DMS153 treated with DMSO at 0.1 percent for 48 hours (cell line): ENCODE measurements around the gene PCDHGA10.
"Not testable (repeated sequence)": the region's sequence is repeated elsewhere in the genome, so short reads cannot be mapped to it uniquely, and the experiment has no call there.

Experiments
- DNase-seq: peaks from one replicate; lab custom pipeline; 2025; ENCODE audit not compliant: unreplicated experiment; lab: John Stamatoyannopoulos, UW

The PCDHGA10 gene

DNA sequence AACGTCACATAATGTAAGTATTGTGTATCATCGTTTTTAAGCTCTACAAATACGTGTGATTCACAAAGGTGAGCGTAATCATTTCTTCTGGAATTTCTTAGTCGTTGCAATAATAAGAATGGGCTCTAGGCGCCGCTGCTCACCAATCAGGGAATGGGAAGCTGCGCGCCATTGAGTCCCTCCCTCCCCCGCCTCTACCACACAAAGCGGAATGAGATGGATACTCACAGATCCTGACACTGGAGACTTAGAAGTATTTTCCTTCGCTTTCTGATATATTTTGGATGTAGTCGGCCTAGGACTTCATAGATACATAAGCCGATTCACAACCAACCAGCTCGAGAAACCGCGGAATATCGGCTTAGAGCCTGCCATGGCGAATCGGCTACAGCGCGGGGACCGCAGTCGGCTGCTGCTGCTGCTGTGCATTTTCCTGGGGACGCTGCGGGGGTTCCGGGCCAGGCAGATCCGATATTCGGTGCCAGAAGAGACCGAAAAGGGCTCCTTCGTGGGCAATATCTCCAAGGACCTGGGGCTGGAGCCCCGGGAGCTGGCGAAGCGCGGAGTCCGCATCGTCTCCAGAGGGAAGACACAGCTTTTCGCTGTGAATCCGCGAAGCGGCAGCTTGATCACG lies 8.2 kb downstream of the PCDHGA10 start, which contains the start of gene PCDHGA11:
Gene PCDHGA11, plus strand, starts transcription at position 197 of the 634 bp plus-strand sequence. Its CDS starts 177 bp downstream, at position 374.
- no peak for DNase-seq

DNA sequence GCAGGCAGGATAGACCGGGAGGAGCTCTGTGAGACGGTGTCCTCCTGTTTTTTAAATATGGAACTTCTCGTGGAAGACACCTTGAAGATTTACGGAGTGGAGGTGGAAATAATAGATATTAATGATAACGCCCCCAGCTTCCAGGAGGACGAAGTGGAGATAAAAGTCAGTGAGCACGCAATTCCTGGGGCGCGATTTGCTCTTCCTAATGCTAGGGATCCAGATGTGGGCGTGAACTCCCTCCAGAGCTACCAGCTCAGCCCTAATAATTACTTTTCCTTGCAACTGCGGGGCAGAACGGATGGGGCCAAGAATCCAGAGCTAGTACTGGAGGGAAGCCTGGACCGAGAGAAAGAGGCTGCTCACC lies 8.7 kb downstream of the PCDHGA10 start:
- DNase-seq, result no peak

DNA sequence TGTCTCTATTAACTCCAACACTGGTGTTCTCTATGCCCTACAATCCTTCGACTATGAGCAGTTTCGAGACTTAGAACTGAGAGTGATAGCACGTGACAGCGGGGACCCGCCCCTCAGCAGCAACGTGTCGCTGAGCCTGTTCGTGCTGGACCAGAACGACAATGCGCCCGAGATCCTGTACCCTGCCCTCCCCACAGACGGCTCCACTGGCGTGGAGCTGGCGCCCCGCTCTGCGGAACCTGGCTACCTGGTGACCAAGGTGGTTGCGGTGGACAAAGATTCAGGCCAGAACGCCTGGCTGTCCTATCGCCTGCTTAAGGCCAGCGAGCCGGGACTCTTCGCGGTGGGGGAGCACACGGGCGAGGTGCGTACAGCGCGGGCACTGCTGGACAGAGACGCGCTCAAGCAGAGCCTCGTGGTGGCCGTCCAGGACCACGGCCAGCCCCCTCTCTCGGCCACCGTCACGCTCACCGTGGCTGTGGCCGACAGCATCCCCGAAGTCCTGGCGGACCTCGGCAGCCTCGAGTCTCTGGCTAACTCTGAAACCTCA lies 10.0 kb downstream of the PCDHGA10 start:
- no peak for DNase-seq

DNA sequence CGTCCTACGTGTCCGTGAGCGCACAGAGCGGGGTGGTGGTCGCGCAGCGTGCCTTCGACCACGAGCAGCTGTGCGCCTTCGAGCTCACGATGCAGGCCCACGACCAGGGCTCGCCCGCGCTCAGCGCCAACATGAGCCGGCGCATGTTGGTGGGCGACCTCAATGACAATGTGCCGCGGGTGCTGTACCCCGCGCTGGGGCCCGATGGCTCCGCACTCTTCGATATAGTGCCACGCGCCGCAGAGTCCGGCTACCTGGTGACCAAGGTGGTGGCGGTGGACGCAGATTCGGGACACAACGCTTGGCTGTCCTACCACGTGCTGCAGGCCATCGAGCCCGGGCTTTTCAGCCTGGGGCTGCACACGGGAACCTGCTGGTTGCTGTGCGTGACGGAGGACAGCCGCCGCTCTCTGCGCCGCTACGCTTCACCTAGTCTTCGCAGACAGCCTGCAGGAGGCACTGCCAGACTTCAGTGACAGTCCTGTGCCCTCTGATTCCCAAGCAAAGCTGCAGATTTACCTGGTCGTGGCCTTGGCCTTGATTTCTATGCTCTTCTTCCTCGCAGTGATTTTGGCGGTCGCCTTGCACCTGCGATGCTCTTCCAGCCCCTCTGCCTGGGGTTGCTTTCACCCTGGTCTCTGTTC lies 15.1 kb downstream of the PCDHGA10 start:
- DNase-seq, result no peak

DNA sequence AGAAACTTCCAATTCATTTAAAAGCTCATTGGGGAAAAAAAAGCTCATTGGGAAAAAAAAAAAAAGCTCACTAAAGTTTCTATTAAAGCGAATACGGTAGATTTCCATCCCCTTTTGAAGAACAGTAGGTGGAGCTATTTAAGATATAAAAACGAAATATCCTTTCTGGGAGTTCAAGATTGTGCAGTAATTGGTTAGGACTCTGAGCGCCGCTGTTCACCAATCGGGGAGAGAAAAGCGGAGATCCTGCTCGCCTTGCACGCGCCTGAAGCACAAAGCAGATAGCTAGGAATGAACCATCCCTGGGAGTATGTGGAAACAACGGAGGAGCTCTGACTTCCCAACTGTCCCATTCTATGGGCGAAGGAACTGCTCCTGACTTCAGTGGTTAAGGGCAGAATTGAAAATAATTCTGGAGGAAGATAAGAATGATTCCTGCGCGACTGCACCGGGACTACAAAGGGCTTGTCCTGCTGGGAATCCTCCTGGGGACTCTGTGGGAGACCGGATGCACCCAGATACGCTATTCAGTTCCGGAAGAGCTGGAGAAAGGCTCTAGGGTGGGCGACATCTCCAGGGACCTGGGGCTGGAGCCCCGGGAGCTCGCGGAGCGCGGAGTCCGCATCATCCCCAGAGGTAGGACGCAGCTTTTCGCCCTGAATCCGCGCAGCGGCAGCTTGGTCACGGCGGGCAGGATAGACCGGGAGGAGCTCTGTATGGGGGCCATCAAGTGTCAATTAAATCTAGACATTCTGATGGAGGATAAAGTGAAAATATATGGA lies 17.7 kb downstream of the PCDHGA10 start, which contains the start of gene PCDHGA12:
Gene PCDHGA12, plus strand, starts transcription at position 176 of the 782 bp plus-strand sequence. Its CDS starts 253 bp downstream, at position 429.
- DNase-seq, result no peak

DNA sequence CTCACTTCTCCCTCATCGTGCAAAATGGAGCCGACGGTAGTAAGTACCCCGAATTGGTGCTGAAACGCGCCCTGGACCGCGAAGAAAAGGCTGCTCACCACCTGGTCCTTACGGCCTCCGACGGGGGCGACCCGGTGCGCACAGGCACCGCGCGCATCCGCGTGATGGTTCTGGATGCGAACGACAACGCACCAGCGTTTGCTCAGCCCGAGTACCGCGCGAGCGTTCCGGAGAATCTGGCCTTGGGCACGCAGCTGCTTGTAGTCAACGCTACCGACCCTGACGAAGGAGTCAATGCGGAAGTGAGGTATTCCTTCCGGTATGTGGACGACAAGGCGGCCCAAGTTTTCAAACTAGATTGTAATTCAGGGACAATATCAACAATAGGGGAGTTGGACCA lies 18.5 kb downstream of the PCDHGA10 start:
- DNase-seq, result no peak

DNA sequence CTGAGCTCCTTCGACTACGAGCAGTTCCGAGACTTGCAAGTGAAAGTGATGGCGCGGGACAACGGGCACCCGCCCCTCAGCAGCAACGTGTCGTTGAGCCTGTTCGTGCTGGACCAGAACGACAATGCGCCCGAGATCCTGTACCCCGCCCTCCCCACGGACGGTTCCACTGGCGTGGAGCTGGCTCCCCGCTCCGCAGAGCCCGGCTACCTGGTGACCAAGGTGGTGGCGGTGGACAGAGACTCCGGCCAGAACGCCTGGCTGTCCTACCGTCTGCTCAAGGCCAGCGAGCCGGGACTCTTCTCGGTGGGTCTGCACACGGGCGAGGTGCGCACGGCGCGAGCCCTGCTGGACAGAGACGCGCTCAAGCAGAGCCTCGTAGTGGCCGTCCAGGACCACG lies 19.5 kb downstream of the PCDHGA10 start:
- DNase-seq, result not testable (repeated sequence)

DNA sequence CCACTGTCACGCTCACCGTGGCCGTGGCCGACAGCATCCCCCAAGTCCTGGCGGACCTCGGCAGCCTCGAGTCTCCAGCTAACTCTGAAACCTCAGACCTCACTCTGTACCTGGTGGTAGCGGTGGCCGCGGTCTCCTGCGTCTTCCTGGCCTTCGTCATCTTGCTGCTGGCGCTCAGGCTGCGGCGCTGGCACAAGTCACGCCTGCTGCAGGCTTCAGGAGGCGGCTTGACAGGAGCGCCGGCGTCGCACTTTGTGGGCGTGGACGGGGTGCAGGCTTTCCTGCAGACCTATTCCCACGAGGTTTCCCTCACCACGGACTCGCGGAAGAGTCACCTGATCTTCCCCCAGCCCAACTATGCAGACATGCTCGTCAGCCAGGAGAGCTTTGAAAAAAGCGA lies 19.9 kb downstream of the PCDHGA10 start:
- DNase-seq, result not testable (repeated sequence)

DNA sequence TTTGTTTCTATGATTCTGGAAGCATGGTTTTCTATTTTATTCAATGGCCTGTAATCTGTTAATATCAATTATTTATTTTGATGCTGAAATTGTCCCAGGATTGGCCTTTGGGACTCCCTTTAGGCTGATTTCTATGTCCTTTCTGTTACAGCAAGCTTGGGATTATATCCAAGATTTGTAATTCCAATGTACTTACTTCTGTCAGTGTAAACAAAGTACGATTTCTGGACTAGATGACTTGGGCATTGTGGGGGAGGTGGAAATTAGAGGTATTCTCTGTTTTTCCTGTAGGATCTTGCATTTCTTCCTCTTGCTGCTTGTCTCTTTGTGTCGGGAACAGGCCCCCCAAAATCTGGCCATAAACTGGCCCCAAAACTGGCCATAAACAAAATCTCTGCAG lies 21.2 kb downstream of the PCDHGA10 start:
- DNase-seq, result no peak

DNA sequence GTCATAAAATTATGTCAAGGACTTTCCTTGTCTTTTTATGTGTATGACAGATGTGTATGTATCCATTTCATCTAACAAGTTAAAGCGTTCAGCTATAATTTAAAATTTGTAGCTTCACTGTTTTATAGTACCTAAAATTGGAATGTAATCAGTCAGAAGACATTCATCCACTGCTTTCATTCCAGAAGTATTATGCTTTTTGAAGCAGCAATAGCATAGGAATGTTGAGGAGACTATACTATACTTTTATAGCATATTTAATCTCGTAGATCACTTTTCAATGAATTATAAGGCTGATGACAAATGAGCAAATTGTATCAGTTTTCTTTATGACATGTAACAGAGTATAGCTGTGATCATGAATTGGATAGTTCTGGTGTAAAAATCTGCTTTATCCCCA lies 24.4 kb downstream of the PCDHGA10 start:
- DNase-seq, result no peak

DNA sequence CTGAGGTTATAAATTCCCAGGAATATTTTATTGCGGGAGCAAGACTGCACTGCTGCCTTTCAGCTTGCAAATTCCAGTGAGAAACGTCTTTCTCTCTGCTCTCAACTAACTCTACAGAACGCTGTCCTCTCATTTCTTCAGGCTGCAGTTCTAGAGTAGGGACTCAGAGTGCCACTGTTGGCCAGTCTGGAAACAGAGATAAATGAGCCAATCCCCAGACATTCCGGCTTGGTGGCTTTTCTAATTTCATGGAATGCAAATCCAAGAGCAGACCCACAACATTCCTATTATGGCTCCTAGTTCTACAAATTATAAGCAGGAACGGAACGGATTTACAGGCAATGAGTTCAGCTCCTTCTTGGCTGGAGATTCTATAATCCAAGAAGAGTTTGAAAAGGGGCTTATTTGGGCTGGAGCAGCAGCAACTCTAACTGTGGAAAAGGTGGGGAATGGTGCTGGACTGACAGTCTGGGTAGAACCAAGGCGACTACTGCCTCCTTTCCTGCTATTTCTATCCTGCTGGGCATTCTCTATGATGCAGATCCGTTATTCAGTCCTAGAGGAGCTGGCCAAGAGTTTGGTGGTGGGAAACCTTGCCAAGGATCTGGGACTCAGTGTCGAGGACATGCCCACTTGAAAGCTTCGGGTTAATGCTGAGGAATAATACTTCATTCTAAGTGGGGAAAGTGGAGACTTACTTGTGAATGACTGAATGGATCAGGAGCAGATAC lies 26.8 kb downstream of the PCDHGA10 start:
- no peak for DNase-seq

DNA sequence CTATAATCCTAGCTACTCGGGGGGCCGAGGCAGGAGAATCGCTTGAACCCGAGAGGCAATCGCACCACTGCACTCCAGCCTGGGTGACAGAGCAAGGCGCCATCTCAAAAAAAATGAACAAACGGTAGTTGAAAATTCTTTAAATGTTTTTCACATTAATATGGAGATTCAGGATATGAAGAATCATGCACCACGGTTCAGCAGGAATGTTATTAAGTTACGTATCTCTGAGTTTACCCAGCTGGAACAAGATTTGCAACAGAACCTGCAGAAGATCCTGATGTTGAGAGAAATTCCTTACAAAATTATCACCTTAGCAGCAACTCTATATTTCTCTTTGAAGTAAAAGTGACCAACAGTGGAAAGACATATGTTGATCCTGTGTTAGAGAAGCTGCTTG lies 27.6 kb downstream of the PCDHGA10 start:
- DNase-seq, result no peak

DNA sequence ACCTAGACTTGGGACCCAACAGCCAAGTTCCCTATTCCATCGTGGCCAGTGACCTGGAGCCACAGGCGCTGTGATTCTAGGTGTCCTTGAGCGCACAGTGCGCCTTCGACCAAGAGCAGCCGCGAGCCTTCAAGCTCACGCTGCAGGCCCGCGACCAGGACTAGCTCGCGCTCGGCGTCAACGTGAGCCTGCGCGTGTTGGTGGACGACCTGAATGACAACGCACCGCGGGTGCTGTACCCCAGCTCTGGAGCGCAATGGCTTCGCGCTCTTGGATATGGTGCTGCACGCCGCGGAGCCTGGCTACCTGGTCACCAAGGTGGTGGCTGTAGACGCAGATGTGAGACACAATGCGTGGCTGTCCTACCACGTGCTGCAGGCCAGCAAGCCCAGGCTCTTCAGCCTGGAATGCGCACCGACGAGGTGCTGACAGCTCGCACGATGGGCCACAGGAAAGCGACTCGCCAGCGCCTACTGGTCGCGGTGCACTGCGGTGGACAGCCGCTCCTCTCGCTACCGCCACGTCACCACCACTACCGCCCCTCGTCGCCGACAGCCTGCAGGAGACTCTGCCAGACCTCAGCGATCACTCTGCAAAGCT lies 28.9 kb downstream of the PCDHGA10 start:
- DNase-seq, result no peak

DNA sequence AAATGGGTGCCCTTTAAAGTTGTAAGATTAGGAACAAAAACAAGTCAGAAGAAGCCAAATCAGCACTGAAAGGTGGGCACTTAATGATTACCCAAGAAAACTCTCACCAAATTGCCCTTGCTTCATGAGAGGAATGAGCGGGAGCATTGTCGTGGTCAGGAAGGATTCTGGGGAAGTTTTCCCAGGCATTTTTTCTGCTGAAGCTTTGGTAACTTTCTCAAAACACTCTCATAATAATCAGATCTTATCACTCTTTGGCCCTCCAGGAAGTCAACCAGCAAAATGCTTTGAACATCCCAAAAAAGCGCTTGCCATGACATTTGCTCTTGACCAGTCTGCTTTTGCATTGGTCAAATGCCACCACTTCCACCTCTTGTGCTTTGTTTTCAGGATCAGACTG lies 52.6 kb downstream of the PCDHGA10 start:
- no peak for DNase-seq
